MM.1S (cell line): ENCODE results near the gene FMOD.
A peak's percentile ranks its signal among the peaks of the same experiment; 100 is the strongest.
"Not testable (repeated sequence)": the region's sequence is repeated elsewhere in the genome, so short reads cannot be mapped to it uniquely, and the experiment has no call there.

Experiments
- DNase-seq: peaks from one replicate; pipeline ENCODE4 v3.0.0-alpha.2; 2015
- H2AFZ ChIP-seq: fragments of 300-600 bp; sonication (generic); 2 replicates; pipeline ENCODE4 v1.6.0; 2016; ENCODE audit warnings: antibody characterized with exemption, low read length
- H3F3A ChIP-seq: fragments of 300-600 bp; sonication (generic); 2 replicates; pipeline ENCODE4 v1.6.1; 2016; ENCODE audit warnings: mild to moderate bottlenecking, antibody characterized with exemption, low read length, moderate library complexity, mixed read lengths; ENCODE audit not compliant: insufficient read depth
- H3K27ac ChIP-seq: fragments of 300-600 bp; sonication (generic); 2 replicates; pipeline ENCODE4 v1.5.1; 2016; ENCODE audit warnings: mild to moderate bottlenecking, low read length
- H3K27me3 ChIP-seq: fragments of 300-600 bp; sonication (generic); replicated peaks from 2 replicates; pipeline ENCODE4 v1.6.0; 2016; ENCODE audit warnings: low read length; ENCODE audit not compliant: insufficient read depth
- H3K36me3 ChIP-seq: fragments of 300-600 bp; sonication (generic); replicated peaks from 2 replicates; pipeline ENCODE4 v1.6.1; 2016; ENCODE audit warnings: mild to moderate bottlenecking, low read length, mixed read lengths; ENCODE audit not compliant: insufficient read depth
- H3K4me1 ChIP-seq: fragments of 300-600 bp; sonication (generic); 2 replicates; pipeline ENCODE4 v1.6.1; 2016; ENCODE audit warnings: low read length, mixed read lengths
- H3K4me2 ChIP-seq: fragments of 300-600 bp; sonication (generic); 2 replicates; pipeline ENCODE4 v1.6.0; 2016; ENCODE audit warnings: low read depth, low read length
- H3K4me3 ChIP-seq: fragments of 300-600 bp; sonication (generic); 2 replicates; pipeline ENCODE4 v1.5.1; 2016; ENCODE audit warnings: low read length, mixed read lengths
- H3K79me2 ChIP-seq: fragments of 300-600 bp; sonication (generic); 2 replicates; pipeline ENCODE4 v1.6.1; 2016; ENCODE audit warnings: mixed run types, low read length, mixed read lengths
- H3K9ac ChIP-seq: fragments of 300-600 bp; sonication (generic); 2 replicates; pipeline ENCODE4 v1.6.1; 2016; ENCODE audit warnings: low read length, mixed read lengths
- H3K9me2 ChIP-seq: fragments of 300-600 bp; sonication (generic); replicated peaks from 2 replicates; pipeline ENCODE4 v1.6.1; 2016; ENCODE audit warnings: mild to moderate bottlenecking, low read length, mixed read lengths; ENCODE audit not compliant: insufficient read depth
- H3K9me3 ChIP-seq: fragments of 300-600 bp; sonication (generic); replicated peaks from 2 replicates; pipeline ENCODE4 v1.6.1; 2016; ENCODE audit warnings: mild to moderate bottlenecking, low read length, mixed read lengths; ENCODE audit not compliant: insufficient read depth
- H4K20me1 ChIP-seq: fragments of 300-600 bp; sonication (generic); 2 replicates; pipeline ENCODE4 v1.6.1; 2016; ENCODE audit warnings: mild to moderate bottlenecking, low read length, moderate library complexity, mixed read lengths; ENCODE audit not compliant: insufficient read depth
- EZH2 ChIP-seq: fragments of 300-600 bp; sonication (generic); optimal IDR thresholded peaks from 2 replicates; pipeline ENCODE3; 2017; ENCODE audit warnings: low read depth, mild to moderate bottlenecking, antibody characterized with exemption, low read length, mixed read lengths
- EZH2phosphoT487 ChIP-seq: fragments of 300-600 bp; sonication (generic); IDR thresholded peaks from 2 replicates; pipeline ENCODE4 v1.6.1; 2018; ENCODE audit warnings: antibody characterized with exemption, low read length
- TF ChIP-seq, protein P1 (sequence below): fragments of 300-600 bp; sonication (generic); IDR thresholded peaks from 2 replicates; pipeline ENCODE4 v1.5.1; 2016; ENCODE audit warnings: antibody characterized with exemption, low read length, mixed read lengths

FMOD gene

DNA sequence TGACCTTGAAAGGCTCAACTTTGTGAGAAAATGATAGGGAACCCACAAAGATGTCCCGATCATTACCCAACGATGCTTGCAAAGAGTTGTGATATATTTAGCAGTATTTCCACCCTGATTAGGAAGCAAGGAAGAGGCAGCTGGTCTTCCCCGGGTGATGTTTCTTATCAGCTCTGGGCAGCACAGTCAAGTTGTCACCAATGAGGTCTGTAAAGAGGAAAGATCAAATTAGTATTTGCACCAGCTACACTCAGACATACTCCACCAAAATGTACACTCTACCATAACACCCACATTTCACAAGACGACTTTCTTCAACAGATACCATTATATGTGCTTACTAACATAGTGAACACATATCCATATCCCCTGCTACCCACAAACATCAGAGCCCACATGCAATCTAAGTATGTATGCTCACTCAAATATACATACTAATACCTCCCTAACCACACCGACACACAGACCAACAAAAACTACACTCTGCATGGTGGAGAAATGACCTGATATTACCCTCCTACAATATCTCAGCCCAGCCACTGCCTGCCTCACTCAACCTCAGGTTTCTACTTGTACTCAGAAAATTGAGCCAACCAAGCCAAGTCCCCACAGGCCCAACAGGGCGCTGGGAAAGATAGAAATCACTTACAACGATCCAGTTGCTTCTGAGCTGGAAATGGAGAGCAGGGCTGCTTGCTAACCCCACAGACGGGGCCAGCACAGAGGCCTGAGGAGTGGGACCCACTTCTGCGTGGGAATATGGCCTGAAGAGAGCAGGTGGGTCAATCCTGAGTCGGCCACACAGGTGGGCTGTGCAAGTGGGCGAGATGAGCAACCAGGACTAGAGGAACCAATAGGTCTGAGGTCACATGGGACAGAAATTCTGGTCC, 50.2 kb downstream of the FMOD start:
- peak overlapping the region; percentile 95 for H3K27ac ChIP-seq

DNA sequence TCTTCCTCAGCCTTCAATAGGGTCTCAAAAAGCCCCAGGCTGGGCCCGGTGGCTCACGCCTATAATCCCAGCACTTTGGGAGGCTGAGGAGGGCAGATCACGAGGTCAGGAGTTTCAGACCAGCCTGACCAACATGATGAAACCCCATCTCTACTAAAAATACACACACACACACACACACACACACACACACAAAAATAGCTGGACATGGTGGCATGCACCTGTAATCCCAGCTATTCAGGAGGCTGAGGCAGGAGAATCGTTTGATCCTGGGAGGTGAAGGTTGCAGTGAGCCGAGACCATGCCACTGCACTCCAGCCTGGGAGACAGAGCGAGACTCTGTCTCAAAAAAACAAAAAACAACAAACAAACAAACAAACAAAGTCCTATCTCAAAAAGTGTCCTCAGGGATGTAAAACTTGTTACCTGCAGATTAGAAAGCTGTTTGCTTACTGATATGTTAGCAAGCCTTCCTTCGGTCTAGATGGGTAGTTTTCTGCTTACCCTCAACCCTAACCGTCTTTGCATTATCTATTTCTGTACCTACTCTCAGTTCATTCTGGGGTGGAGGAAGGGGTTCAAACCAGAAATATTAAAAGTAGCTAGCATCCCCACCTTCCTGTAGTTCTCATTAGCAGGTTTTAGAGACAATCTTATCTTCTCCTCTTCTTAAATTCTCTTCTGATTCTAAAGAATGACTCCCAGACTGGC, 51.0 kb downstream of the FMOD start:
- H3K27me3 ChIP-seq, H3K36me3 ChIP-seq, H3K9me2 ChIP-seq, H4K20me1 ChIP-seq, H2AFZ ChIP-seq, H3K9me3 ChIP-seq: not testable (repeated sequence)
- Histone ChIP-seq H3K9ac (peak overlapping the region; percentile 85), H3F3A (peaks cover 52% of the 10 kb centered on the region), H3K27ac (peak overlapping the region; percentile 95), H3K4me3 (peak overlapping the region; percentile 39), H3K4me1 (peaks cover 85% of the 10 kb centered on the region), H3K79me2 (peaks cover 26% of the 10 kb centered on the region), H3K4me2 (peak overlapping the region; percentile 89)
- DNase-seq: peak; percentile 81

More for the DNA sequence above, 50.2 kb downstream of the FMOD start:
- Histone ChIP-seq H3F3A (peaks cover 56% of the 10 kb centered on the region), H3K9me2 (no peaks in the 10 kb centered on the region), H3K4me2 (peak overlapping the region; percentile 71), H3K79me2 (peaks cover 32% of the 10 kb centered on the region), H3K9me3 (no peaks in the 10 kb centered on the region), H3K9ac (peak overlapping the region; percentile 71), H4K20me1 (peaks cover 2% of the 10 kb centered on the region), H3K27me3 (no peaks in the 10 kb centered on the region), H2AFZ (peak overlapping the region; percentile 51), H3K36me3 (no peaks in the 10 kb centered on the region), H3K4me1 (peaks cover 77% of the 10 kb centered on the region), H3K4me3 (peak overlapping the region; percentile 30)
- peak; percentile 49 for DNase-seq
- TF ChIP-seq EZH2phosphoT487 (no peak), EZH2 (no peak)
- TF ChIP-seq, protein P1, sequence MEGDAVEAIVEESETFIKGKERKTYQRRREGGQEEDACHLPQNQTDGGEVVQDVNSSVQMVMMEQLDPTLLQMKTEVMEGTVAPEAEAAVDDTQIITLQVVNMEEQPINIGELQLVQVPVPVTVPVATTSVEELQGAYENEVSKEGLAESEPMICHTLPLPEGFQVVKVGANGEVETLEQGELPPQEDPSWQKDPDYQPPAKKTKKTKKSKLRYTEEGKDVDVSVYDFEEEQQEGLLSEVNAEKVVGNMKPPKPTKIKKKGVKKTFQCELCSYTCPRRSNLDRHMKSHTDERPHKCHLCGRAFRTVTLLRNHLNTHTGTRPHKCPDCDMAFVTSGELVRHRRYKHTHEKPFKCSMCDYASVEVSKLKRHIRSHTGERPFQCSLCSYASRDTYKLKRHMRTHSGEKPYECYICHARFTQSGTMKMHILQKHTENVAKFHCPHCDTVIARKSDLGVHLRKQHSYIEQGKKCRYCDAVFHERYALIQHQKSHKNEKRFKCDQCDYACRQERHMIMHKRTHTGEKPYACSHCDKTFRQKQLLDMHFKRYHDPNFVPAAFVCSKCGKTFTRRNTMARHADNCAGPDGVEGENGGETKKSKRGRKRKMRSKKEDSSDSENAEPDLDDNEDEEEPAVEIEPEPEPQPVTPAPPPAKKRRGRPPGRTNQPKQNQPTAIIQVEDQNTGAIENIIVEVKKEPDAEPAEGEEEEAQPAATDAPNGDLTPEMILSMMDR: no peak

DNA sequence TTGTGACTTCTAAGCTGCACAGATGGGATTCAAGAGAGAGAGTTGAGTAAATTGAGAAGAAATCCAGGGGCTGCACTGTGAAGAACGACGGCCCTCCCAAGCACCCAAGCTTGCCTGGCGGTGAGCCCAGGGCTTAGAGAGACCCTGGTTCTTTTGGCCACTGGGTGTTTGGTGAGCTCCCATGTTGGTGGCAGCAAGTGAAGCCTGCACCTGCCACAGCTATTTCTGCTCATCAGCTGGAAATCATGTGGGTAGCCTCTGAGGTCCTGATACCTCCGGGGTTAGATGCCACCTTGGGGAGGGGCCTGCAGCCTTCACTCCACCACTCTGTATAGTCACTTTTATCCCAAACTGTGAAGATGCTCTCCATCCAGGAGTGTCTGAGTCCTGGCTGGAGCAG, 51.8 kb downstream of the FMOD start:
- Histone ChIP-seq H3K4me3 (peak overlapping the region; percentile 39), H2AFZ (no peak overlapping the region), H3K9ac (peak overlapping the region; percentile 85), H3K9me3 (no peaks in the 10 kb centered on the region), H3K36me3 (no peaks in the 10 kb centered on the region), H3K4me2 (peak overlapping the region; percentile 89), H4K20me1 (no peaks in the 10 kb centered on the region), H3K9me2 (no peaks in the 10 kb centered on the region), H3K27me3 (no peaks in the 10 kb centered on the region), H3K4me1 (peaks cover 81% of the 10 kb centered on the region), H3K27ac (peak overlapping the region; percentile 95), H3F3A (peaks cover 50% of the 10 kb centered on the region), H3K79me2 (peaks cover 19% of the 10 kb centered on the region)
- DNase-seq: peak; percentile 99
- no peak for TF ChIP-seq EZH2phosphoT487
- no peak for TF ChIP-seq EZH2
- TF ChIP-seq, protein P1: peak; percentile 51
